NT2/D1 (cell line): ENCODE measurements around the gene MAPK9.

Experiments used
- DNase-seq: peaks from one replicate; pipeline ENCODE4 v3.0.0-alpha.2; 2011; ENCODE audit warnings: low read depth, low spot score
- H3K27me3 ChIP-seq: 2 replicates; pipeline ENCODE4 v1.6.0; 2011; ENCODE audit warnings: mild to moderate bottlenecking; ENCODE audit not compliant: insufficient read length, insufficient read depth
- H3K36me3 ChIP-seq: 2 replicates; pipeline ENCODE4 v1.6.1; 2011; ENCODE audit warnings: mild to moderate bottlenecking, low read length, mixed read lengths; ENCODE audit not compliant: insufficient read depth, insufficient read length
- H3K4me1 ChIP-seq: 2 replicates; pipeline ENCODE4 v1.5.1; 2011; ENCODE audit not compliant: insufficient read depth, insufficient read length
- H3K4me3 ChIP-seq: 2 replicates; pipeline ENCODE4 v1.5.1; 2011; ENCODE audit warnings: low read depth; ENCODE audit not compliant: insufficient read length
- H3K9ac ChIP-seq: 2 replicates; pipeline ENCODE4 v1.6.0; 2011; ENCODE audit warnings: low read depth; ENCODE audit not compliant: insufficient read length
- H3K9me3 ChIP-seq: 2 replicates; pipeline ENCODE4 v1.5.1; 2011; ENCODE audit warnings: mild to moderate bottlenecking, low read length; ENCODE audit not compliant: insufficient read depth
- SUZ12 ChIP-seq: IDR thresholded peaks from 2 replicates; pipeline ENCODE4 v1.6.1; 2011; ENCODE audit not compliant: insufficient read length, insufficient read depth; ENCODE audit errors: extremely low read depth
- YY1 ChIP-seq: IDR thresholded peaks from 2 replicates; pipeline ENCODE4 v1.6.1; 2011; ENCODE audit not compliant: insufficient read length, insufficient read depth
- ZNF274 ChIP-seq: IDR thresholded peaks from 2 replicates; pipeline ENCODE4 v1.6.1; 2011; ENCODE audit warnings: mild to moderate bottlenecking, low read depth, low read length

MAPK9 gene

DNA sequence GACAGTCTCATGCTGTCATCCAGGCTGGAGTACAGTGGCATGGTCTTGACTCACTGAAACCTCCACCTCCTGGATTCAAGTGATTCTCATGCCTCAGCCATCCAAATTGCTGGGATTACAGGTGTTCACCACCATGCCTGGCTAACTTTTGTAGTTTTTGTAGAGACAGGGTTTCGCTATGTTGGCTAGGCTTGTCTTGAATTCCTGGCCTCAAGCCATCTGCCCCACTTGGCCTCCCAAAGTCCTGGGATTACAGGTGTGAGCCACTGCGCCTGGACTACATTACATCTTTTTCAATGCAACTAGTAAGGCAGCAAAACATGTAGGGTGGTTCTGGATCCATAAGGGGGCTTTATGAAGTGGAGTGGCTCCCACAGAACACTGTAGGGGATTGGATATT is 53.3 kb downstream of the MAPK9 start:
- H3K27me3 ChIP-seq = no peaks in the 10 kb centered on the region
- no peak for TF ChIP-seq SUZ12
- TF ChIP-seq YY1 = no peak
- TF ChIP-seq ZNF274 = no peak
- peaks cover 41% of the 10 kb centered on the region for H3K36me3 ChIP-seq
- H3K4me1 ChIP-seq = no peaks in the 10 kb centered on the region
- H3K9me3 ChIP-seq = no peaks in the 10 kb centered on the region
- H3K4me3 ChIP-seq = no peak overlapping the region
- H3K9ac ChIP-seq = no peak overlapping the region
- DNase-seq = no peak

DNA sequence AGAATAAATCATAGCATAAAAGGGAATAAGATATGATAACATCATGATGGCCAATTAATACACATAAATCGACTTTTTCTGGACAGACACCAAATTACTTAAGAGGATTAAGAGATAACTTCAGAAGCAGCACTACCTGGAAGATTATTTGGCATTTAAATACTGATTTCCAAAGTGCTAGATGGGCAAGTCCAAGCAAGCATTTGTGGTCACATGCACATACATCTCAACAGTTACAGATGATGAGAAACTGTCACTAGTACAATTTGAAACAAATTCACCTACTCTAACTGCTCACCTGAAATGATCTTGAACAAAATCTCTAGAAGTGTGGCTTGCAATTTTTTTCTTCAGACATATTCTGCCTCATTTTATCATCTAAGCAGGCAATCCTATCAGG is 56.0 kb downstream of the MAPK9 start:
- Histone ChIP-seq H3K9me3 (no peaks in the 10 kb centered on the region), H3K4me1 (no peaks in the 10 kb centered on the region), H3K4me3 (no peak overlapping the region), H3K36me3 (peaks cover 39% of the 10 kb centered on the region), H3K9ac (no peak overlapping the region), H3K27me3 (no peaks in the 10 kb centered on the region)
- no peak for DNase-seq
- TF ChIP-seq ZNF274 = no peak
- TF ChIP-seq YY1 = no peak
- TF ChIP-seq SUZ12 = no peak

GRCh38 chr5:180235077-180235476 is 56.8 kb downstream of the MAPK9 start:
- no peak overlapping the region for H3K4me3 ChIP-seq
- H3K9me3 ChIP-seq = no peaks in the 10 kb centered on the region
- no peaks in the 10 kb centered on the region for H3K4me1 ChIP-seq
- H3K9ac ChIP-seq = no peak overlapping the region
- peaks cover 33% of the 10 kb centered on the region for H3K36me3 ChIP-seq
- peak; percentile 25 for DNase-seq
- TF ChIP-seq SUZ12 (no peak), ZNF274 (no peak), YY1 (no peak)
- no peaks in the 10 kb centered on the region for H3K27me3 ChIP-seq

DNA sequence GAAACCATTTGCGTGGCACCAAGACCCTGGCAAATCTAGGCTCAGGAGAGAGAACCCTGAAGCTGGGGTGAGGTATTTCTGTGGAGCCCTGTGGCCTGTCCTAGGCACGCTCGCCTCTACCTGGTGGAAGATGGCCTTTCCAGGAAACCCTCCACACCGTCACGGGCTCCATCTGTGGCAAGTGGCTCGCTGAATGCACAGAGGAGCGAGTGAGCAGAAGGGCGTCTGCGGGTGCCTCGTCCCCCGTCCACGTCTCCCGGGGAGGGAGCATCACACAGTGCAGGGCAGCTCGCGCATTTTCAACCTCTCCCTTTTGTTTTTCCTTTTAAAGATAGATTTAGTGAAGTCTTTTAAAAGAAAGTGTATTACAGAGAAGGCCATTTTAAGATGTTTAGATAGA is 57.6 kb downstream of the MAPK9 start:
- H3K9me3 ChIP-seq = no peaks in the 10 kb centered on the region
- no peak overlapping the region for H3K4me3 ChIP-seq
- DNase-seq = no peak
- H3K4me1 ChIP-seq = no peaks in the 10 kb centered on the region
- TF ChIP-seq YY1 = no peak
- no peak for TF ChIP-seq ZNF274
- TF ChIP-seq SUZ12 = no peak
- H3K27me3 ChIP-seq = no peaks in the 10 kb centered on the region
- no peak overlapping the region for H3K9ac ChIP-seq
- H3K36me3 ChIP-seq = peaks cover 30% of the 10 kb centered on the region

GRCh38 chr5:180233729-180234128 is 58.2 kb downstream of the MAPK9 start:
- Histone ChIP-seq H3K27me3 (no peaks in the 10 kb centered on the region), H3K36me3 (peaks cover 27% of the 10 kb centered on the region), H3K9me3 (no peaks in the 10 kb centered on the region), H3K4me1 (no peaks in the 10 kb centered on the region), H3K9ac (no peak overlapping the region), H3K4me3 (no peak overlapping the region)
- DNase-seq = no peak
- no peak for TF ChIP-seq SUZ12
- TF ChIP-seq YY1 = no peak
- TF ChIP-seq ZNF274 = no peak

DNA sequence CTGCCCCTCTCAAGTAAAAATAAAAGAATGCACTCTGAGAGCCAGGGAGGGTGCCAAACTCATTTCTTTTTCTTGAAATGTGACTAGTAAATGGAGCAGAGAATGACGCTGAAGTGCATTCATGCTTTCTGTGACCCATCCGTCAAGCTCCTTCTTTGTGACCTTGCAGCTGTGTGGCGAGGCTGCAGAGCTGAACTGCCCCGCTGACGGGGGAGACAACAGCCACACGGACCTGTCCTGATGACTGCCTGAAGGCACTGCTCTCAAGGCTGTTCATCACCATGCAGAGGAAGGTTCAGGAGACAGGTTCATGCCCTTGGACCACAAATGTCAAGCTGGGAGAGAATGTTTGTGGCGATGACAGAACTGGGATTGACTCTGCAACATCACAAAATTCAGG is 61.9 kb downstream of the MAPK9 start:
- peaks cover 15% of the 10 kb centered on the region for H3K36me3 ChIP-seq
- H3K27me3 ChIP-seq = no peaks in the 10 kb centered on the region
- H3K9ac ChIP-seq = no peak overlapping the region
- H3K4me1 ChIP-seq = no peaks in the 10 kb centered on the region
- DNase-seq = no peak
- H3K9me3 ChIP-seq = no peaks in the 10 kb centered on the region
- TF ChIP-seq ZNF274 (no peak), YY1 (no peak), SUZ12 (no peak)
- H3K4me3 ChIP-seq = no peak overlapping the region

- no peak for TF ChIP-seq YY1
- TF ChIP-seq SUZ12 = no peak
- no peak for TF ChIP-seq ZNF274
- Histone ChIP-seq H3K36me3 (no peaks in the 10 kb centered on the region), H3K9me3 (0 out of 2 replicates have a peak, but pooled peaks cover 5% of the 10 kb centered on the region), H3K9ac (no peak overlapping the region), H3K4me3 (no peak overlapping the region), H3K27me3 (no peaks in the 10 kb centered on the region), H3K4me1 (no peaks in the 10 kb centered on the region)
- no peak for DNase-seq
These were observed 69.8 kb downstream of the MAPK9 start for GRCh38 chr5:180222056-180222455.
